ENCODE results near the gene RAF1. TPM values are rescaled to one million over a fixed set of nuclear protein-coding genes. Genes with fewer than 3 reads are reported as not detected.
"Not testable (repeated sequence)": the region's sequence is repeated elsewhere in the genome, so short reads cannot be mapped to it uniquely, and the experiment has no call there.

The RAF1 gene
- total RNA-seq, 3 donors from 2014 or later (not counting 1 experiment from before 2014, with no cell fraction given), result 142 to 168 (median 156) TPM

GRCh38 chr3:12663401-12663935 is 449 bp downstream of the RAF1 start:
- intact Hi-C loops (cut with micrococcal nuclease), result loop anchor here (2.0 to 5.0 kb wide), 3 partner anchors 36 to 1769 kb away; no protein-coding TSS in a partner anchor
- Histone ChIP-seq H3K4me3 (ENCODE audit: low read length) (peak overlapping the region; percentile 89), H3K27me3 (ENCODE audit: control insufficient read depth, insufficient read depth, low read length) (no peaks in the 10 kb centered on the region), H3K9me3 (ENCODE audit: control insufficient read depth, insufficient read depth, low read length) (no peaks in the 10 kb centered on the region), H3K36me3 (ENCODE audit: control insufficient read depth, insufficient read depth, low read length) (no peaks in the 10 kb centered on the region), H3K27ac (ENCODE audit: low read length) (peak overlapping the region; percentile 89), H3K4me1 (ENCODE audit: control insufficient read depth, insufficient read depth, low read length) (peaks cover 27% of the 10 kb centered on the region)
- H3K27me3 Mint-ChIP-seq (ENCODE audit: low read depth in 2 of 2), result no peaks in the 10 kb centered on the region
- TF ChIP-seq CTCF (IDR thresholded peaks at IDR 0.05), result no peak
- peak overlapping the region; percentile 100 for H3K4me3 Mint-ChIP-seq
- no peaks in the 10 kb centered on the region for H3K9me3 Mint-ChIP-seq
- H3K36me3 Mint-ChIP-seq, result no peaks in the 10 kb centered on the region
- DNase-seq, result peak in 1 of 2 donors; percentile 76
- under 1% methylated on average over 45 of the region's 45 CpGs for WGBS (ENCODE audit: insufficient coverage)
- H3K4me1 Mint-ChIP-seq, result peaks cover 38 to 43% of the 10 kb centered on the region in 2 donors
- H3K27ac Mint-ChIP-seq, result peak overlapping the region; percentile 97 to 98
- ATAC-seq, result peak; percentile 49 to 65 (median 59)

- Mint-ChIP-seq H3K4me1 (peaks cover 43 to 48% of the 10 kb centered on the region in 2 donors), H3K27ac (peak overlapping the region; percentile 97 to 98), H3K27me3 (ENCODE audit: low read depth in 2 of 2) (no peaks in the 10 kb centered on the region), H3K9me3 (no peaks in the 10 kb centered on the region), H3K36me3 (no peaks in the 10 kb centered on the region), H3K4me3 (peak overlapping the region; percentile 100)
- peak overlapping the region; percentile 89 for H3K27ac ChIP-seq (ENCODE audit: low read length)
- under 1% methylated on average over 26 of the region's 26 CpGs for whole genome bisulfite sequencing (ENCODE audit: insufficient coverage)
- ATAC-seq, result no peak
- H3K4me1 ChIP-seq (ENCODE audit: control insufficient read depth, insufficient read depth, low read length), result peaks cover 27% of the 10 kb centered on the region
- H3K36me3 ChIP-seq (ENCODE audit: control insufficient read depth, insufficient read depth, low read length), result no peaks in the 10 kb centered on the region
- no peaks in the 10 kb centered on the region for H3K9me3 ChIP-seq (ENCODE audit: control insufficient read depth, insufficient read depth, low read length)
- peak; percentile 37 to 53 for DNase-seq
- H3K4me3 ChIP-seq (ENCODE audit: low read length), result peak overlapping the region; percentile 89
- intact Hi-C loops (cut with micrococcal nuclease), result loop anchor here (1.0 to 5.0 kb wide), 4 partner anchors 35 to 1770 kb away; partner anchors contain the start of gene MKRN2
- TF ChIP-seq CTCF (IDR thresholded peaks at IDR 0.05), result no peak
- H3K27me3 ChIP-seq (ENCODE audit: control insufficient read depth, insufficient read depth, low read length), result no peaks in the 10 kb centered on the region
Measured at GRCh38 chr3:12662593-12663400, 1.1 kb downstream of the RAF1 start.

GRCh38 chr3:12661926-12662592 is 1.9 kb downstream of the RAF1 start:
- Histone ChIP-seq H3K4me1 (ENCODE audit: control insufficient read depth, insufficient read depth, low read length) (peaks cover 27% of the 10 kb centered on the region), H3K4me3 (ENCODE audit: low read length) (peak overlapping the region; percentile 89), H3K36me3 (ENCODE audit: control insufficient read depth, insufficient read depth, low read length) (no peaks in the 10 kb centered on the region), H3K9me3 (ENCODE audit: control insufficient read depth, insufficient read depth, low read length) (no peaks in the 10 kb centered on the region), H3K27me3 (ENCODE audit: control insufficient read depth, insufficient read depth, low read length) (no peaks in the 10 kb centered on the region), H3K27ac (ENCODE audit: low read length) (no peak overlapping the region)
- H3K9me3 Mint-ChIP-seq, result no peaks in the 10 kb centered on the region
- TF ChIP-seq CTCF (IDR thresholded peaks at IDR 0.05), result no peak
- ATAC-seq (no peak), DNase-seq (no peak)
- peak overlapping the region; percentile 97 to 98 for H3K27ac Mint-ChIP-seq
- H3K27me3 Mint-ChIP-seq (ENCODE audit: low read depth in 2 of 2), result no peaks in the 10 kb centered on the region
- peak overlapping the region; percentile 100 for H3K4me3 Mint-ChIP-seq
- 27% methylated on average over 3 of the region's 5 CpGs for WGBS (ENCODE audit: insufficient coverage)
- intact Hi-C loops (cut with micrococcal nuclease), result loop anchor here (1.0 to 5.0 kb wide), 4 partner anchors 35 to 1770 kb away; partner anchors contain the start of gene MKRN2
- H3K4me1 Mint-ChIP-seq, result peaks cover 47 to 52% of the 10 kb centered on the region in 2 donors
- no peaks in the 10 kb centered on the region for H3K36me3 Mint-ChIP-seq

- H3K36me3 Mint-ChIP-seq; H3K27me3 Mint-ChIP-seq (ENCODE audit: low read depth in 2 of 2); H3K9me3 ChIP-seq (ENCODE audit: control insufficient read depth, insufficient read depth, low read length); H3K27ac ChIP-seq (ENCODE audit: low read length); H3K9me3 Mint-ChIP-seq; H3K36me3 ChIP-seq (ENCODE audit: control insufficient read depth, insufficient read depth, low read length); H3K27me3 ChIP-seq (ENCODE audit: control insufficient read depth, insufficient read depth, low read length); ATAC-seq; DNase-seq; H3K4me3 ChIP-seq (ENCODE audit: low read length): not testable (repeated sequence)
- Mint-ChIP-seq H3K4me3 (peak overlapping the region; percentile 100), H3K4me1 (peaks cover 53 to 59% of the 10 kb centered on the region in 2 donors), H3K27ac (peak overlapping the region in 1 of 2 donors; percentile 98)
- 77% methylated on average over 4 of the region's 13 CpGs for WGBS (ENCODE audit: insufficient coverage)
- intact Hi-C loops (cut with micrococcal nuclease), result loop anchor here (5.0 kb wide), 2 partner anchors 34 to 1771 kb away; no protein-coding TSS in a partner anchor
- peaks cover 32% of the 10 kb centered on the region for H3K4me1 ChIP-seq (ENCODE audit: control insufficient read depth, insufficient read depth, low read length)
Measured at GRCh38 chr3:12661375-12661774, 2.5 kb downstream of the RAF1 start.

Data from natural killer cell (primary cell).